HUES6 (cell line): ENCODE data around the gene TCFL5.
A peak's percentile ranks its signal among the peaks of the same experiment; 100 is the strongest.

Experiments used
- H3K27ac ChIP-seq: 2 replicates; pipeline ENCODE4 v1.7.0; 2013; ENCODE audit warnings: low read depth, mild to moderate bottlenecking, low read length, inconsistent platforms
- H3K27me3 ChIP-seq: 2 replicates; pipeline ENCODE4 v1.6.1; 2013; ENCODE audit warnings: low read length; ENCODE audit not compliant: control insufficient read depth, insufficient read depth
- H3K36me3 ChIP-seq: 2 replicates; pipeline ENCODE4 v1.6.1; 2013; ENCODE audit warnings: low read length; ENCODE audit not compliant: control insufficient read depth, insufficient read depth
- H3K4me1 ChIP-seq: 2 replicates; pipeline ENCODE4 v1.6.1; 2013; ENCODE audit warnings: low read length; ENCODE audit not compliant: control insufficient read depth, insufficient read depth
- H3K4me3 ChIP-seq: 2 replicates; pipeline ENCODE4 v1.5.1; 2013; ENCODE audit warnings: low read depth, low read length
- H3K9ac ChIP-seq: one replicate; pipeline ENCODE4 v1.6.1; 2013; ENCODE audit warnings: mild to moderate bottlenecking, low read length
- H3K9me3 ChIP-seq: 2 replicates; pipeline ENCODE4 v1.6.1; 2013; ENCODE audit warnings: low read depth, low read length; ENCODE audit not compliant: control insufficient read depth, insufficient read depth

Gene TCFL5

DNA sequence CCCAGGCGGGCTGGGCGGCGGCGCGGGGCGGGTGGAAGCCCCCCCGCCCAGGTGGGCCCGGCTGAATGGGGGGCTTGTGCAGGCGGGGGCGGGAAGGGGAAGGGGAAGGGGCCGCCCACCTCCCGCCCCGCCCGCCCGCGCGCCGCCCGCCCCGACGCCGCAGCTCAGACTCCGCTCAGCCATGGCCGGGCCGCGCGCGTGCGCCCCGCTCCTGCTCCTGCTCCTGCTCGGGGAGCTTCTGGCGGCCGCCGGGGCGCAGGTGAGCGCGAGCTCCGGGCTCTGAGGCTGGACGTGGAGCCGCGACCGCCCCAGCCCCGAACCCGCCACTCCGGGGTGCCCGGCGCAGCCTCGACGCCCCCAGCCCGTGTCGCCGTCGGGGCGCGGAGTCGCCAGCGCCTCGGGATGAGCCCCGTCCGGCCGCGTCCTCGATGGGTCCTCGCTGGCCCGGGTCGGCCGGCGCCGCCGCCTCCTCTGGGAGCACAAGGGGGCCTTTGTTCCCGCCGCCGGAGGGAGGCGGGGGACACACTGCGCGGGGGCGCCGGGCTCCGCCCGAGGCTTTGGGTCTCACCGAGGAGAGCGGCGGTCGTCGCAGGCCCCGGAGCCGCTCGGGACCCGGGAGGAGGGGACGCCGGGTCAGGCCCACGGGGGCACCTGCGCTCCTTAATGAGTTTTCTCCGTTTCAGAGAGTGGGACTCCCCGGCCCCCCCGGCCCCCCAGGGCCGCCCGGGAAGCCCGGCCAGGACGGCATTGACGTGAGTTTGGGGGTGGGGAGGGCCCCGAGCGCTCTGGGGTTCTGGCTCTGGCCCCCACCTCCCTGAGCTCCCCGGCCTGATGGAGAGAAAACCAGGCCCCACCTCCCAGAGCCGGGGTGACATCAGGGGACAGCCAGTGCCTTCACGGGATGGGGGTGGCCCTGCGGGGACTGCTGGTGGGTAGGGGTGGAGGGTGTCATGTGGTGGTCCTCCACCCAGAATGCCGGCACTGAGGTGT is 44.4 kb downstream of the TCFL5 start, which contains the start of gene COL9A3:
Gene COL9A3, plus strand, starts transcription at position 167 of the 990 bp plus-strand sequence. Its CDS starts 15 bp downstream, at position 182.
- Histone ChIP-seq H3K9me3 (no peaks in the 10 kb centered on the region), H3K9ac (peak within 1 kb of the TSS; percentile 63), H3K4me1 (peaks cover 22% of the 10 kb centered on the region), H3K27ac (peak within 1 kb of the TSS; percentile 35; the same call in 1 of the 2 replicates), H3K27me3 (peaks cover 17% of the 10 kb centered on the region), H3K36me3 (peaks cover 15% of the 10 kb centered on the region), H3K4me3 (peak within 1 kb of the TSS; percentile 58)

DNA sequence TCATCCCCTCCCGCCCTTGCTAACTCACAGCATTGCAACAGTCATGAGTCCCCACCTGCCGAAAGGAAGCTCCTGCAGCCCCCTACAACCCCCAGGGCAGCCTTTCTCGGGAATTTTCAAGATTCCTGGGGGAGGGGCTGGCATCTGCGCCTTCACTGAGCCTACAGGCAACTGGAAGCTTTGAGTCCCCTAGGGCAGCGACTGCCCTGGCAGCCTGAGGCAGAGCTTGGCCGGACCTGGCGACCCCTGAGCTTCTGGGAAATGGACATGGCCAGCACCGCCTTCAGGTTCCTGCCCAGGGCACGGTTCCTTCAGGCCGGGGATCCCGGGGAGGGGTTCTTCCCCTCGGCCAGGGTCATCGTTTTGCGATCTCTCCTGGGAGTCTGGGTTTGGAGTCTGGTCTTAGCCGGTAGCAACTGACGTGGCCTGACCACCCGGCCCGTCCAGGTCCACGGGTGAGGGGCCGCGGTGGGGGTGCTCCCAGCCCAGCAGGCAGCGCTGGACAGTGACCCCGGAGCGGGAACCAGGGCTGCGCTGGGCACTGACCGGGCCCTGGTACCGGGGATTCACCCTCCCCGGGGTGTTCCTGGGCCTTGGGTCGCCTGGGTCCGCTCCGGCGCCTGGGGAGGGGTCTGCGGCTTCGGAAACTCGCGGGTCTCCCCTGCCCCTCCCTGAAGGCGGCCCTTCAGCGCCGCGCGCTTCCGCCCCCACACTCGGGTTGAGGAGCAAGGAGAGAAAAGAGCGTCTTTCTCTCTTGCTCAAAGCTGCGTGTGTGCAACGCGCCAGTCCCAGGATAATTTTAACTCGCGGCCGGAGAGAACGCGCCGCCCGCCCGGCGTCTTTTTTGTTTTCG is 45.4 kb downstream of the TCFL5 start:
- peak overlapping the region; percentile 35; the same call in 1 of the 2 replicates for H3K27ac ChIP-seq
- peaks cover 22% of the 10 kb centered on the region for H3K4me1 ChIP-seq
- H3K9me3 ChIP-seq: no peaks in the 10 kb centered on the region
- H3K4me3 ChIP-seq: peak overlapping the region; percentile 58
- H3K9ac ChIP-seq: peak overlapping the region; percentile 63
- H3K36me3 ChIP-seq: peaks cover 22% of the 10 kb centered on the region
- H3K27me3 ChIP-seq: peaks cover 17% of the 10 kb centered on the region

DNA sequence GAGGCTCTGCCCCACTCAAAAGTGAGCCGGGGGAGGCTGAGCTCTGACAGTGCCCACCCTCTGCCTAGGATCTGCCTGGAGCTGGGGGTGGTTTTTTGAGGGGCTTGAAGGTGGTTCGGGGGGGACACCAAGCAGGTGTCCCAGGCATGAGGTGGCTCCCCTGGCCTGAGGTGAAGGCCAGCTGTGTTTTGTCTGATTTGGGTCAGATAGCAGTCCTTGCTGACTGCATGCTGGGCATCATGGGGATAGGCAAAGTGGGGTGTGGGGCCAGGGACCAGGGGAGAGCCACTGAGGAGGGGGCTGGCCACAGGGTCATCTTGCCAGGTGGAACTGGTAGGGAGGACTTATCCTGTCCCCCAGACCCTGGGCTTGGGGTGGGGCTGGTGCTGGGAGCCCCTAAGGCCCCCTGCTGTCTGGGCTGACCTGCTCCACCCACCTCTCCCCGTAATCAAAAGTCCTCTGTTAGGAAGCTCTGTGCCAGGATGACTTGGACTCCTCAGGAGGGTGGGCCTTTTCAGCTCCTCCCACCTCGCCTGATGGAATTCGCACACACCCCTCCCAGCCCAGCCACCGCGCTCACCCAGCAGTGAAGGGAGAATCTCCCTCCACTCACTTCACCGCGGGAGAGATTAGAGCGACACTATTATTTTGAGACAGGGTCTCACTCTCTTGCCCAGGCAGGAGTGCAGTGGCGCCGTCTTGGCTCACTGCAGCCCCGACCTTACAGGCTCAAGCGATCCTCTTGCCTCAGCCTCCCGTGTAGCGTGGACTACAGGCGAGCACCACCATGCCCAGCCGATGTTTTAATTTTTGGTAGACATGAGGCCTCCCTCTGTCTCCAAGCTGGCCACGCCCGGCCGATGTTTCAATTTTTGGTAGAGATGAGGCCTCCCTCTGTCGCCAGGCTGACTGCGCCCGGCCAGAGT is 46.3 kb downstream of the TCFL5 start:
- H3K36me3 ChIP-seq: peaks cover 29% of the 10 kb centered on the region
- peaks cover 17% of the 10 kb centered on the region for H3K27me3 ChIP-seq
- peaks cover 17% of the 10 kb centered on the region for H3K4me1 ChIP-seq
- H3K4me3 ChIP-seq: peak overlapping the region; percentile 58
- H3K9ac ChIP-seq: peak overlapping the region; percentile 63
- no peaks in the 10 kb centered on the region for H3K9me3 ChIP-seq
- H3K27ac ChIP-seq: peak overlapping the region; percentile 3; the same call in 1 of the 2 replicates

DNA sequence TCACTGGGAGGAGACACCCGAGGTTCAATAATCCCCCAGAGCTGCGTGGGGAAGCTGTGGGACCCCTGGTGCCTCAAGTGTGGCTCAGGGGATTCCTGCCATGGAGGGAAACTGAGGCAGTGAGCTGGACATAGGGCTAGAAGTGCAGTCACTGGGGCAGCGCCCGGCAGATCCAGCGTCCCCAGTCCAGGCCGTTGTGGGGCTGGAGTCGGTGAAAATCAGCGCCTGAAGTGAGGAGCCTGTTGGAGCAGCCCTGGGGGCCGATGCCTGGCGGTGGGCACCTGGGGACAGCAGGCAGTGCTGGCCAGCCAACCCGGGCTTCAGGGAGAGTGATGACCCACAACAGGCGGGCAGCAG is 46.9 kb downstream of the TCFL5 start:
- no peaks in the 10 kb centered on the region for H3K9me3 ChIP-seq
- H3K27ac ChIP-seq: no peak overlapping the region
- H3K27me3 ChIP-seq: peaks cover 17% of the 10 kb centered on the region
- no peak overlapping the region for H3K4me3 ChIP-seq
- peaks cover 31% of the 10 kb centered on the region for H3K36me3 ChIP-seq
- peaks cover 17% of the 10 kb centered on the region for H3K4me1 ChIP-seq
- no peak overlapping the region for H3K9ac ChIP-seq

DNA sequence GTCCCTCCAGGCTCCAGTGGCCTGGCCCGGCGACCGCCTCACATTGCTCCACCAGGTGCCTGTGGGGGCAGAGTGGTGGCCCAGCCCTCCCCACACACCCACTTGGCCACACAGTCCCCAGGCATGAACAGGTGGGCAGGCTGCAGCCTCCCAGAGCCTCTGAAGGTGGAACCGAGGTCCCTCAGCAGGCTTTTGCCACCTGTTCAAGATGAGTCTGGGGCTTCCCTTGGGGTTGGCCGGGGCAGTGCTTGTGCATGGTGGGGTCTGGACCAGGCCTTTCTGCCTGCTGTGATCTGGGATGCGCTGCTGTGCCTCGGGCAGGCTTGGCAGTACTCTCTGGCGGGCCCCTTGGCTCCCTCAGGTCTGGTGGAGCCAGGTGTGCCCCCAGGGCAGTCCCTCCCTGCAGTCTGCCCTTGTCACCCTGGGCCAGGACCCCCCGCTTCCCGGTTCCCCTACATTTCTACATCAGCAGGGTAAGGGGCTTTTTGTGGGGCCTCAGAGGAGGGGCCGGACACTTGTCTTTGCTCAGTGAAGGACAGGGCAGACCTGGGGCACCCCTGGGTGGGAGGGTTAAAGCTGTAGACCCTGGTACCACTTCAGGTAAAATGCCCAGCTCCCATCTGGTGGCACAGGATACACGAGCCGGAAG is 47.4 kb downstream of the TCFL5 start:
- Histone ChIP-seq H3K9me3 (no peaks in the 10 kb centered on the region), H3K9ac (no peak overlapping the region), H3K4me1 (peaks cover 17% of the 10 kb centered on the region), H3K27me3 (peaks cover 17% of the 10 kb centered on the region), H3K4me3 (no peak overlapping the region), H3K27ac (no peak overlapping the region), H3K36me3 (peaks cover 36% of the 10 kb centered on the region)

DNA sequence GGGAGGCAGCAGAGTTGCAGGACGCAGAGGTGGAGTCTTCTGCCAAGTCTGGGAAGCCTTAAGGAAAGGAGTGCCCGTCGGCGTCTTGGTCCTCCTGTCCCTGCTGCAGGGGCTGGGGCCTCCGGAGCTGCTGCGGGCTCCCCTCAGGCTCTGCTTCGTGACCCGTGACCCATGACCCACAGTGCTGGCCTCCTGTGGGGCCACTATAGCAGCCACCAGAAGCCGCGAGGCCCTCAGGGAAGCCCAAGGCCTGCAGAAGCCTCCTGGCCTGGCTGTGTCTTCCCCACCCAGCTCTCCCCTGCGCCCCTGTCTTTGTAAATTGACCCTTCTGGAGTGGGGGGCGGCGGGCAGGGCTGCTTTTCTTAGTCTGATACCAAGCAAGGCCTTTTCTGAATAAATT is 48.0 kb downstream of the TCFL5 start:
- peaks cover 40% of the 10 kb centered on the region for H3K36me3 ChIP-seq
- H3K27me3 ChIP-seq: peaks cover 17% of the 10 kb centered on the region
- H3K9me3 ChIP-seq: no peaks in the 10 kb centered on the region
- no peak overlapping the region for H3K27ac ChIP-seq
- no peak overlapping the region for H3K9ac ChIP-seq
- no peak overlapping the region for H3K4me3 ChIP-seq
- peaks cover 17% of the 10 kb centered on the region for H3K4me1 ChIP-seq

DNA sequence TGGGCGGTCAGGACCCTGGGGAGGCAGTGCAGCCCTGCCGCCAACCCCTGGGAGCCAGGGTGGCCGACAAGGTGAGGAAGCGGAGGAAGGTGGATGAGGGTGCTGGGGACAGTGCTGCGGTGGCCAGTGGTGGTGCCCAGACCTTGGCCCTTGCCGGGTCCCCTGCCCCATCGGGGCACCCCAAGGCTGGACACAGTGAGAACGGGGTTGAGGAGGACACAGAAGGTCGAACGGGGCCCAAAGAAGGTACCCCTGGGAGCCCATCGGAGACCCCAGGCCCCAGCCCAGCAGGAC is 48.8 kb downstream of the TCFL5 start:
- Histone ChIP-seq H3K9me3 (no peaks in the 10 kb centered on the region), H3K9ac (no peak overlapping the region), H3K4me3 (no peak overlapping the region), H3K27me3 (peaks cover 15% of the 10 kb centered on the region), H3K4me1 (peaks cover 17% of the 10 kb centered on the region), H3K36me3 (peaks cover 43% of the 10 kb centered on the region), H3K27ac (no peak overlapping the region)

DNA sequence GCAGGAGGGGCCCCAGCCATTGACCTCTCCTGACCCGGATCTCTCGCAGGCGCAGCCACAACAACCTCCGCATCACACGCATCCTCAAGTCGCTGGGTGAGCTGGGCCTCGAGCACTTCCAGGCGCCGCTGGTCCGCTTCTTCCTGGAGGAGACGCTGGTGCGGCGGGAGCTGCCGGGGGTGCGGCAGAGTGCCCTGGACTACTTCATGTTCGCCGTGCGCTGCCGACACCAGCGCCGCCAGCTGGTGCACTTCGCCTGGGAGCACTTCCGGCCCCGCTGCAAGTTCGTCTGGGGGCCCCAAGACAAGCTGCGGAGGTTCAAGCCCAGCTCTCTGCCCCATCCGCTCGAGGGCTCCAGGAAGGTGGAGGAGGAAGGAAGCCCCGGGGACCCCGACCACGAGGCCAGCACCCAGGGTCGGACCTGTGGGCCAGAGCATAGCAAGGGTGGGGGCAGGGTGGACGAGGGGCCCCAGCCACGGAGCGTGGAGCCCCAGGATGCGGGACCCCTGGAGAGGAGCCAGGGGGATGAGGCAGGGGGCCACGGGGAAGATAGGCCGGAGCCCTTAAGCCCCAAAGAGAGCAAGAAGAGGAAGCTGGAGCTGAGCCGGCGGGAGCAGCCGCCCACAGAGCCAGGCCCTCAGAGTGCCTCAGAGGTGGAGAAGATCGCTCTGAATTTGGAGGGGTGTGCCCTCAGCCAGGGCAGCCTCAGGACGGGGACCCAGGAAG is 49.3 kb downstream of the TCFL5 start:
- Histone ChIP-seq H3K36me3 (peaks cover 46% of the 10 kb centered on the region), H3K27ac (no peak overlapping the region), H3K9me3 (no peaks in the 10 kb centered on the region), H3K27me3 (peaks cover 11% of the 10 kb centered on the region), H3K4me1 (peaks cover 13% of the 10 kb centered on the region), H3K9ac (no peak overlapping the region), H3K4me3 (no peak overlapping the region)

DNA sequence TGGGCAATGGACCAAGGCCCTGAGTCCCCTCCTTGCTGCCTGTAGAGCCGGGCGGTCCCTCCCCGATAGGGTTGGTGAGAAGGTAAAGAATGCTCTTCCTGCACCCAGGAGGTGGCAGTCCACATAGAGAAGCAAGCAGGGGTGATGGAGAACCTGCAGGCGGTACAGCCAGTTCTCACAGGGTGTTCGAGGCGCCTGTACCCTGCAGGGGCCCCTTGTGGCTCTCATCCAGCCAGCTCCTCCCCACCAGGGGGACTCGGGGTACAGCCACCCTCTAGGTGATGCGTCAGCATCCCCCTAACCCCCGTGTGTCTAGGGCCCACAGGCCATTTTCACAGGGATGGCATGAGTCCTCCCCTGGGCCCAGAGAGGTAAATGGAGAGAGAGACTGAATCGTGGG is 49.9 kb downstream of the TCFL5 start:
- no peak overlapping the region for H3K4me3 ChIP-seq
- no peak overlapping the region for H3K9ac ChIP-seq
- H3K4me1 ChIP-seq: peaks cover 13% of the 10 kb centered on the region
- H3K27ac ChIP-seq: no peak overlapping the region
- peaks cover 6% of the 10 kb centered on the region; the same call in 1 of the 2 replicates for H3K27me3 ChIP-seq
- peaks cover 46% of the 10 kb centered on the region for H3K36me3 ChIP-seq
- H3K9me3 ChIP-seq: no peaks in the 10 kb centered on the region
